GM21390 (cell line): ENCODE measurements around the gene TIPRL.
A peak's percentile ranks its signal among the peaks of the same experiment; 100 is the strongest.
"Not testable (repeated sequence)": the region's sequence is repeated elsewhere in the genome, so short reads cannot be mapped to it uniquely, and the experiment has no call there.

Experiments used
- ATAC-seq: cut with Tn5 transposase; IDR thresholded peaks from one replicate; pipeline ENCODE4 v1.9.1; 2021; ENCODE audit not compliant: unreplicated experiment

TIPRL gene

GRCh38 chr1:168157638-168158037 is 21.1 kb upstream of the TIPRL start:
- ATAC-seq = no peak

- no peak for ATAC-seq
Measured at GRCh38 chr1:168159251-168159650, 19.5 kb upstream of the TIPRL start.

GRCh38 chr1:168159979-168160378 is 18.8 kb upstream of the TIPRL start:
- ATAC-seq = no peak

- no peak for ATAC-seq
Measured at GRCh38 chr1:168161459-168161858, 17.3 kb upstream of the TIPRL start.

- no peak for ATAC-seq
Measured at GRCh38 chr1:168163670-168164069, 15.1 kb upstream of the TIPRL start.

GRCh38 chr1:168164771-168165170 is 14.0 kb upstream of the TIPRL start:
- no peak for ATAC-seq

- no peak for ATAC-seq
Measured at GRCh38 chr1:168167806-168168205, 11.0 kb upstream of the TIPRL start.

- no peak for ATAC-seq
Measured at GRCh38 chr1:168170564-168171508, 7.9 kb upstream of the TIPRL start.

GRCh38 chr1:168172250-168172915 is 6.4 kb upstream of the TIPRL start:
- ATAC-seq = no peak

- ATAC-seq = no peak
Measured at GRCh38 chr1:168178227-168178637, 530 bp upstream of the TIPRL start.

- peak; percentile 1 for ATAC-seq
Measured at GRCh38 chr1:168179438-168180147, 831 bp downstream of the TIPRL start.

- ATAC-seq = no peak
Measured at GRCh38 chr1:168180148-168180524, 1.4 kb downstream of the TIPRL start.

- not testable (repeated sequence) for ATAC-seq
Measured at GRCh38 chr1:168181063-168181720, 2.4 kb downstream of the TIPRL start.

- no peak for ATAC-seq
Measured at GRCh38 chr1:168187177-168187576, 8.4 kb downstream of the TIPRL start.

GRCh38 chr1:168190403-168190802 is 11.6 kb downstream of the TIPRL start:
- ATAC-seq = no peak

GRCh38 chr1:168195199-168196135 is 16.7 kb downstream of the TIPRL start:
- ATAC-seq = no peak

- ATAC-seq = no peak
Measured at GRCh38 chr1:168199056-168199455, 20.3 kb downstream of the TIPRL start.

GRCh38 chr1:168202941-168203654 is 24.3 kb downstream of the TIPRL start:
- no peak for ATAC-seq

GRCh38 chr1:168206111-168206510 is 27.3 kb downstream of the TIPRL start:
- no peak for ATAC-seq
